HL-60/S4 (cell line): ENCODE measurements around the gene IKZF2.

Experiments used
- in situ Hi-C: fragments of 300-500 bp; cut with MboI; formaldehyde crosslinking; loops from 2 replicates; pipeline ENCODE4 v1.14.3; 2022; ENCODE audit warnings: low sequenced_read_pairs

IKZF2 gene

DNA sequence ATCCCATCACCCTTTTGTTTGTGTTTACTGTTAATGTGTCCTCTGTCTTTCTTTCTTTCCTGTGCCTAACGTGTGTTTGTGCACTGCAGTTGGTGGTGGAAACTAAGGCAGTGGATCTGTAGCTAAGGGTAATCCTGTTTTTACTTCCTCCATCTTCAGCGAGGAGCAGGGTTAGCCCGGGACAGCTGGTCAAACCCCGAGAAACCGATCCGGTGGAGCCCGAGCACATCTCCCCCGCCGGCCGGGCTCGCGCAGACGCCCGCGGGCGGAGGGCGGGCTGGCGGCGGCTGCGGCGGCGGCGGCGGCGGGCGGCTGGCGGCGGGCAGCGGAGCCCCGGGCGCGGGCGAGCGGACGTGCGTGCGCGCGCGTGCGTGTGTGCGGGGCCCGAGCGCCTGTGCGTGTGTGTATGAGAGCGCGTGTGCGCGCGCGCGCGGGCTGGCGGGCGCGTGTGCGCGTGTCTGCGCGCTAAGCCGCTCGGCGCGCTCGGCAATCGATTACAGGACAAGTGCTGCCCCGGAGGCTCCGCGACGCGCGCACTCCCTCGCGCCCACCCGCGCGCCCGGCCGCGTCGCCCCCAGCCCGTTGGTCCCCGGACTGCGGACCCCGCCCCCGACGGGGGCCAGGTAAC, at the start of gene IKZF2:
Gene IKZF2, minus strand, starts transcription at position 176 of the 628 bp plus-strand sequence. CDS start 2,983 bp downstream, outside the sequence.
- in situ Hi-C loops, result loop anchor here (25.0 kb wide), 2 partner anchors 289 to 464 kb away; no protein-coding TSS in a partner anchor

DNA sequence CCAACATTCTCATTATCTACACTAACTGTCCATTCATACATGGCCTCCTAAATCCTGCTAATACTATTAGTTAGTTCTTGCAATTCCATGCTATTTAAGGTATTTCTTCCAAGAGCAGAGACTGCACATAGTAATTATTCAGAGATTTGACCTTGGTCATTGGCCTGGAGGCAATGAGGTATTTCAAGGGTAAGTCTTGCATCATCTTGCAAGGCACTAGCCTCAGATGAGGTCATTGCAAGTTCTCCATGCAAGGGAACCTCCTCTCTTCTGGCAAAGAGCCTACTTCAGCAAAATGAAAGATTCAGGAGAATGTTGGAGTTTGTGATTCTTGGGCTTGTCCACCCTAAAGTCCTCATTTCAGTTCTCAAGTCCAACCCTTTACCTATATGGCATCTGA, 48.5 kb upstream of the IKZF2 start:
- in situ Hi-C loops, result no loop called here

- in situ Hi-C loops, result no loop called here
Observed at GRCh38 chr2:213189001-213189899, 37.8 kb upstream of the IKZF2 start.

GRCh38 chr2:213188533-213188867, 37.1 kb upstream of the IKZF2 start:
- in situ Hi-C loops, result no loop called here

DNA sequence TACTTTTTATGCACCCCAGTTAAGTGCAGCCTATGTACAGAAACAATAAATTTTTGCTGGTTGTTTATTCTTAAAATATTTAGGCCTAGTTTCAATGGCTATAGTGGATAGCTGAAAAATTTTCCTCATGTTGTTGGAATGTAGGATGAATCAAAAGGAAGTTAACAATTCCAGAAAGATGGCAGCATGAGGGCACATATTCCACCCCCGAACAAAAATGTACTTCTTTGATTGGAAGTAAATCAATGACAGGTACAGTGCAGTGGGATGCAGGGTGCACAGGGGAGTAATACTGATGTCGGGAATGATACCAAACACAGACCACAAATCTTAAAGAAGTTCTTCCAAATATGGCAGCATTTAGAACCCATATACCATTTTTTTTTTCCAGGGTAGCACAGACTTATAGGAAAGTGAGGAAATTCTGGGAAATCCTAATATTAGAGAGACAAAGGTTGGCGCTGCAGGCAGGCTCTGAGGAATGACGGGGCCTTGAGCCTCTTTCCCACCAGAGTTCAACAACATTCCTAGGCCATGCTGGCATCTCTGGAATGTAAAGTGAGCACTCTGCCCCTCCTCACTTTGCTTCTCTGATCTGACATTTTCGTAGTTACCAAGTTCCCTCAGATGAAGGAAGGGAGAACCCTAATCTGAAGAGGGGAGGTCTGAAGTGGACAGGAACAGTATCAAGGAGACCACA, 36.6 kb upstream of the IKZF2 start:
- in situ Hi-C loops, result no loop called here

DNA sequence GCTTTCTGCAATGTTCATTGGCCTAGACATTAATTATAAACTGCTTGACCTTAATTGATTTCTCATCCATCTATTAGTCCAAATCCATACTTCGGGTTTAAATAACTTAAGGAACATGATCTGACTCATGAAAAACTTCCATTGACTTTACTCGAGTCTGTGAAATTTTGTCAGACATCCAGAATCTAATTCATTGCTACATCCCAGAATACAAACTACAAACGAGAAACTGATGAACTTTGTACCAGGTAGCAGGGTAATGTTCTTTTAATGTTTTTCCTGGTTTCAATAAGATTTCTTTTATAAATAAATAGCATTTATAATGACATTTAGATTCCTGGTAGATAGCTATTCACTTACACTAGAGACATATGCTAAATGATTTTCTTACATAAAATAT, 36.0 kb upstream of the IKZF2 start:
- in situ Hi-C loops, result no loop called here

DNA sequence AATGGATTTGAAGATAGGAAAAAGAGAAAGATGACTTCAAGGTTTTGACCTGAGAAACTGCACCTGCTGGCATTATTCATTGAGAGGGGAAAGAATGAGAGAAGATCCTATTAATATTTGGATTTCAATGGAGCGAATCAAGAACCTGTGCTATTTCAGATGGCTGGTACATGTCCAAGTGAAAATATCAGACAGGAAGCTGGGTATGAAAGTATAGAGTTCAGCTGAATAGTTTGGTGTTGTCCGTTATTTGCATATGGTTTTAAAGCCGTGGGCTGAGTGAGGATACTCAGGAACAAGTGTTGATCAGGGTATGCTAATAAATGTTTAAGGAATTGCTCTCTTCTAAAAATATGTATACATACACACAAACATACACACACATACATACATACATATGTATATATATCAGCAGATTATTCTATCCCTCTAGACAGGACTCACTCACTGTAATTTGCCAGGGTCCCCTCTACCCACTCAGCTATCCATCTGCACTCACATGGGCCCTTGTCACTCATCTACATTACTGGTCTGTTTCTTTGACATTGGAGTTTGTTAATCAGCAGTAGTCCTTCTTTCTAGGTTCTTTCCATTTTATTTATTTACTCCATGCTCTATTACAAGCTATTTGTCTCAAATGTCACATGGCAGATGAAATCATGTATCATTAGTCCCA, 33.9 kb upstream of the IKZF2 start:
- in situ Hi-C loops, result no loop called here

DNA sequence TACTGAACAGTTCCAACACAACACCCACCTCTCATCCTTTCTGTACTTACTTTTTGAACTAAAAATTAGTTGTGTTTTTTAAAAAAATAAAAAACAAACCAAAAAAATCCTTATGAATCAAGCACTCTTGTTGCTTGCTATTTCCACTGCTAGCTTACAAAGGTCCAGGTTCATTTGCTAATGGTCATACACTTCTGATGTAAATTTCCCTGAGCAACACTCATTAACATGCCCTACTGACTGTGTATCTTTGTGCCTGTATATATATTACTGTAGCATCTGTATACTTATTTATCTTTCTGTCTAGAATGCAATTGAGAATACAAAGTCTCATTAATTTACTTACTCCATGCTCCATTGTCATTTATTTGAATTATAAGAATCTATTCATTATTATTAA, 30.3 kb upstream of the IKZF2 start:
- in situ Hi-C loops, result no loop called here

- in situ Hi-C loops, result no loop called here
Observed at GRCh38 chr2:213177679-213178078, 26.3 kb upstream of the IKZF2 start.

DNA sequence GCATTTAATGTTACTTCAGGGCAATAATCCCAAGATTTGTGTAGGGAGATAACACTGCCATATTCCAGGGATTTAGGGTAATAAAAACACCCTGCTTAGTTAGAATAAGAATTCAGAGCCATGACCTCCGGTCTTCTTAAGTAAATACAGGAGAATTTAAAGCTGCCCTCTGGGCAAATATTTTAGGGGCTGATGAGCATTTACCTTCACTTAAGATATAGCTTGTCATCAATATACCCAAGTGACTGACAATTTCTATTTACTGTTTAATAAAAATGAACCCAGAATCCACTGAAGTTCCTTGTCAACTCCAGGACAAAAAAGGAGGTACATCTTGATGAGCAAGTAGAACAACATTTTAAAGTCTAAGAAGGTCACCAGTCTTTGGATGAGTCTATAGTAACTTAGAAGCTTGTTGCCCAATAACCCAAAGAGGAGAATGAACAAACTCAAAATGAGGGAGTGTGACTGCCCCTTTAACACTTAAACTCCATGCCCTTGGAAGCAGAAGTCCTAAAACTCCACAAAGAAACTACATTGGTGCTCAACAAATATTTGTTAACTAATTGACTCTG, 24.3 kb upstream of the IKZF2 start:
- in situ Hi-C loops, result no loop called here

DNA sequence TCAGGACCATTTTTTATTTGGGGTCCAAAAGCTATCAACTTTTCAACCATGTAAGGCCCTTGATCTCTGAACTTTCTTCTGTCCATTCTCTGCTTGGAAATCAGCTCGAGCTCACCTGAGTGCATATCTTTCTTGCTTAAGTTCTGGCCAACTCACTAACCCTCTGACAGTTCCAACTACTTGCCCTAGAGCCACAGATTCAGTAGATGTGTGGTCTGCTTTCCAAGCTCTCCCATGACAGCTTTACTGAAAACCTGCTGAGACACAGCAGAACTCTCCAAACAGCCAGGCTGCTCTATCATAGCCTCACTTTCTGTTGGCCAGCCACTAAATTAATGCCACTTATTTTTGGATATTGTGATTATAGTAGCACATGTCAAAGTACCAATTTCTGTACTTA, 21.2 kb upstream of the IKZF2 start:
- in situ Hi-C loops, result loop anchor here (25.0 kb wide), 2 partner anchors 310 to 485 kb away; no protein-coding TSS in a partner anchor

GRCh38 chr2:213171147-213171546, 19.7 kb upstream of the IKZF2 start:
- in situ Hi-C loops, result loop anchor here (25.0 kb wide), 2 partner anchors 309 to 484 kb away; no protein-coding TSS in a partner anchor

DNA sequence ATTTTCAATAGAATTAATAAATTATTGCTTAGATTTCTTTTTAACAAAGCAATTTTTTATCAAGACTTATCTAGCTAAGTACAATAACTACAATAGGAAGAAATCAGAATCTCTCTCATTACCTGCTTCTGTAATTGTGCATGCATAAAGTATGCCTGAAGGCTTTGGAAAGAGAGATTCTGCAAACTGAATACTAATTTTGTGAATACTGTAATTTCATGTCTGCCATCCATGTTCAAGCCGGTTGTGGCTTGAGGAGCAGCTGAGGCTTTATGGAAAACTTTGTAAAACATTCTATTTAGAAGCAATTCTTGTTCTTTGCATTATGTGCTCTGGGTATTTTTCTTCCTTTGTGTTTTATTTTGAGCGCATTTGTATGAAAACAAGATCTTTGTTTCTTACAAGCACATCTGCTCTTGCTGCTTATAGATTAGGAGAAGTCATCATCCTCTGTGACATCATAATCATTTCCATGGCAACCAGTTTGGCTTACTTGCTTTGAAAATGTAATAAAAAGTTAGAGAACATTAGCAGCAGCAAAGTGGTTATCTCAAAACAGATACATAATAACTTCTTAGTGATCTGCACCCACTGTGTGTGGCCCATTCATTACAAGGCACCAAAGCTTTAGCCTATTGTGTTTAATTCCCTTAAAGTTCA, 16.0 kb upstream of the IKZF2 start:
- in situ Hi-C loops, result loop anchor here (25.0 kb wide), 2 partner anchors 305 to 480 kb away; no protein-coding TSS in a partner anchor

DNA sequence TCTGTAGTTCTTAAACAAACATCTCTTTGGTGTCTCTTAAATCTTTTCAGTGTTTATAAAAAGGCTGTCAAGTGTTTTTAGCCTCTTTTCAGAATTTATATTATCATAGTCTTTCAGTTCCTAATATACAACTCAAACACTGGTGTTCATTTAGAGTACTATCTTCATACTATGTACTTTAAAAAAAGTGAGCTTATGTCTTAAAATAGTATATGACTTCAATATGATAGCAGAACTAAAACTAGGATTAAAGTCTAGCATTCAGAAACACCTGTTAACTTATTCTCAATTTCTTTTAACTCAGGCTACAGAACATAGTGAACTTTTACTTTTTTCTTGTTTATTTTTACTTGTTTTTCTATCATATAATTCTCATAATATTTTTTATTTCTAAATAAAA, 14.7 kb upstream of the IKZF2 start:
- in situ Hi-C loops, result loop anchor here (25.0 kb wide), 2 partner anchors 304 to 479 kb away; no protein-coding TSS in a partner anchor

GRCh38 chr2:213164263-213164662, 12.9 kb upstream of the IKZF2 start:
- in situ Hi-C loops, result loop anchor here (25.0 kb wide), 2 partner anchors 302 to 477 kb away; no protein-coding TSS in a partner anchor

- in situ Hi-C loops, result loop anchor here (25.0 kb wide), 2 partner anchors 300 to 475 kb away; no protein-coding TSS in a partner anchor
Observed at GRCh38 chr2:213162516-213163118, 11.2 kb upstream of the IKZF2 start.

- in situ Hi-C loops, result loop anchor here (25.0 kb wide), 2 partner anchors 300 to 475 kb away; no protein-coding TSS in a partner anchor
Observed at GRCh38 chr2:213161759-213162515, 10.5 kb upstream of the IKZF2 start.

DNA sequence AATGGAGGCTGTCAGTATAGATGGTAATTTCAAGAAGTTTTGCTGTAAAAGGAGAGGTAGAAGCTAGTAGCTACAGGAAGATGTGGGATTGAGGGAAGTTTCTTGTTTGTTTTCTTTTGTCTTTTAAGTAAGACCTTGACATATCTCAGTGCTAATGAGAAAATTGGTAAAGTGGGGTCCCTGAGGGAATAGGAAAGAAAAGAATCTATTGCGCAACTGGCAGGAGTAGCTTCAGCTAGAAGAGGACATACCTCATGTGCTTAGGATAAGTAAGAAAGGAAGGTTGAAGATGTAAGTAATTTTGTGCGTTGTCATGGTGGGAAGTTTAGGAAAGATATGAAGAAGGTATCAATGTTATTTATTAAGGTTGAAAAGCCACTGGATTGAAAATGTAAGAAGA, 8.4 kb upstream of the IKZF2 start:
- in situ Hi-C loops, result loop anchor here (25.0 kb wide), 2 partner anchors 297 to 472 kb away; no protein-coding TSS in a partner anchor
